HUES48 (cell line): ENCODE results near the gene CDKN1C.

Experiments used
- H3K27ac ChIP-seq: one replicate; pipeline ENCODE4 v1.7.0; 2013; ENCODE audit warnings: low read depth, low read length, inconsistent platforms
- H3K27me3 ChIP-seq: 2 replicates; pipeline ENCODE4 v1.6.1; 2013; ENCODE audit warnings: mild to moderate bottlenecking, low read length; ENCODE audit not compliant: control insufficient read depth, insufficient read depth
- H3K36me3 ChIP-seq: 2 replicates; pipeline ENCODE4 v1.6.1; 2013; ENCODE audit warnings: low read length; ENCODE audit not compliant: control insufficient read depth, insufficient read depth
- H3K4me1 ChIP-seq: 2 replicates; pipeline ENCODE4 v1.6.1; 2013; ENCODE audit warnings: mild to moderate bottlenecking, low read length; ENCODE audit not compliant: control insufficient read depth, insufficient read depth
- H3K4me3 ChIP-seq: 2 replicates; pipeline ENCODE4 v1.5.1; 2013; ENCODE audit warnings: mild to moderate bottlenecking, low read depth, low read length
- H3K9ac ChIP-seq: 2 replicates; pipeline ENCODE4 v1.6.1; 2013; ENCODE audit warnings: mild to moderate bottlenecking, low read depth, low read length, moderate library complexity
- H3K9me3 ChIP-seq: 2 replicates; pipeline ENCODE4 v1.6.1; 2013; ENCODE audit warnings: low read length; ENCODE audit not compliant: control insufficient read depth, insufficient read depth

The CDKN1C gene

DNA sequence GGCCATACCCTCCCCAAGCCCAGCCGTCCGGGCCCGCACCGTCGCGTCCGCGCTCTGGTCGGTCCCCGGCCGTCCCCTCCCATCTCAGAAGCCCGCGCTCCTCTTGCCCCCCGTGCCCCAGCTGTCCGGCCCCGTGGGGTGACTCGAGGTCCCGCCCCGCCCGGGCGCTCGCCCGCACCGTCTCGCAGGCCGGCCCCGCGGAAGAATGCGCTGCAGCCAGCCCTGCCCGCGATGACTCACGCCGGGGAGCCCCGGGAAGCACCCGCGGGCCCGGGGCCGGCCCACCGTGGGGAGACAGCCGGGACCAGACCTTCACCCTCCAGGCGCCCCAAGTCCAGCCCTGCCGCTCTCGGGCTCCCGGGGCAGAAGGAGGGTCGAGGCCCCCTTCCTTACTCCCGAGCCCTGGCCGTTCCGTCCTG is 44.0 kb upstream of the CDKN1C start:
- H3K4me3 ChIP-seq: peak overlapping the region; percentile 47; the same call in 1 of the 2 replicates
- no peak overlapping the region for H3K9ac ChIP-seq
- H3K27ac ChIP-seq: peak overlapping the region; percentile 90
- peaks cover 39% of the 10 kb centered on the region for H3K27me3 ChIP-seq
- H3K4me1 ChIP-seq: peaks cover 4% of the 10 kb centered on the region; the same call in 1 of the 2 replicates
- no peaks in the 10 kb centered on the region for H3K36me3 ChIP-seq
- H3K9me3 ChIP-seq: no peaks in the 10 kb centered on the region

DNA sequence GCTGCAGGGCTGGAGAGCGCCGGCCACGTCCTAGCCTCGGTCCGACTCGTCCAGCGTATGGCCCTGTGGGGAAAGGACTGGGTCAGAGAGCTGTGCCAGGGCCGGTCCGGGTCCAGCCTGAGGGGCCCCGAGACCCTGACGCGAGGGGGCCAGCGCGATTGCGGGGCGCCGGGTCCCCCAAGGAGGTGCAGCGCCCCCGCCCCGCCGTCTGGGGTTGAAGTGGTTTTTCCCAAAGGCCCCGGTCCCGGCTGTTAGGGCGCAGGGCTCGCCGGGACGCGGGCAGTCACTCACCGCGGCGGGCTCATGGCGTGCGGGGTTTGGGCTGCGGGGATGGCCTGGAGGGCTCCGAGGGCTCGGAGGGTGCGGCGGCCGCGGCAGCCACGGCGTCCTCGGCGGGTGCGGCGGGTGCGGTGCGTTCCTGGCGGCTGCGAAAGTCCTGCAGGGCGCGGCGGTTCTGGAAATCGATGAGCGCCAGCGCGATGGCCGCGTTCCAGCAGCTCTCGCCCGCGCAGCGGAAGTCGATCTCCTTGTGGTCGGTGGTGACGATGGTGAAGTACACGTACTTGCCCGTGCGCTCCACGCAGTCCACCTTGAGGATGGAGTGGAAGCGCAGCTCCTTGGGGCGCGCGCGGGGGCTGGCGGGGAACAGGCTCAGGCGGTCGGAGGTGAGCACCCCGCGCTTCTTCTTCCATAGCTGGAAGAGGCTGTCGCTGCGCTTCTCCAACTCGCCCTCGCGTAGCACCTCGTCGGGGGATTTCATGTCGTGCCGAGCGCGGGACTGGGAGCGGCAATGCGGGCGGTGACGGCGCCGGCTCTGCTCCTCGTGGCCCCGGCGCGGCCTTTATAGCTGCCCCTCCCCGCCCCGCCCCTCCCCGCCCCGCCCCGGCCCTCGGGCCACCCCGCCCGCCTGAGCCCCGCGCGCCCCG is 43.3 kb upstream of the CDKN1C start, which contains the start of gene PHLDA2:
PHLDA2 (minus strand) TSS at position 816 of the 926 bp plus-strand sequence; CDS start at position 760, 56 bp downstream.
- H3K36me3 ChIP-seq: no peaks in the 10 kb centered on the region
- H3K4me3 ChIP-seq: peak within 1 kb of the TSS; percentile 66
- peaks cover 39% of the 10 kb centered on the region for H3K27me3 ChIP-seq
- H3K9ac ChIP-seq: peak within 1 kb of the TSS; percentile 24; the same call in 1 of the 2 replicates
- H3K9me3 ChIP-seq: no peaks in the 10 kb centered on the region
- H3K27ac ChIP-seq: peak within 1 kb of the TSS; percentile 90
- H3K4me1 ChIP-seq: peaks cover 4% of the 10 kb centered on the region; the same call in 1 of the 2 replicates

DNA sequence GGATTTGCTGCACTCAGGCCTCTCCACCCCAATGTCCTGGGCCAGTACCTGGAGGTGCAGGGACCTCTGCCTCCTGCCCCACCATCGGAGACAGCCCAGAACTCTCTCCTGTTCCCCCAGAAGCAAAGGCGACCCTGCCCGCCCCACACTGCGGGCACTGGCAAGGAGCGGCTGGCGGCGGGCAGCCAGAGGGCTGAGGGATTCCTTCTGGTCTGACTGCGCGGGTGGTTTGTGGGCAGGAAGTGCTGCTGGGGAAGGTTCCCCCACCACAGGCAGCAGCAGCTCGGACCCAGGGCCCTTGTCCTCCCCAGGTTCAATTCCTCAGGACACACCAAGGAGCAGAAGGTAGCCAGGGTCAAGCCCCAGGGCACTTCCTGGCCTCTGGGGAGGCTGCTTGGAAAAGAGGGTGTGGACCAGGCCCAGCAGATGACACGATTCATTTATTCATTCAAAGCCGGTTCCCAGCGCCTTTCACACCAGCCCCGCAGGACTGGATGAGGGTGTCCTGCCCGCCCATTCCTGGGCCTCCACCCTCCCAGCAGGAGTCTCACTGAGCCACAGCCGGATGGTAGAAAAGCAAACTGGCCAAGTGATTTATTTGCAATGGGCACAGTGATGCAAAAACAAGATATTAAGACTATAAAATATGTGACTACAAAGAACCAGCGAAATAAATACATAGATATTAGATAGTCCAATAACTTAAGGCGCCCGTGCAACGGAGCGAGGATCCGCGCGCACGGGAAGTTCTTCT is 42.5 kb upstream of the CDKN1C start:
- Histone ChIP-seq H3K9me3 (no peaks in the 10 kb centered on the region), H3K9ac (no peak overlapping the region), H3K4me3 (peak overlapping the region; percentile 66), H3K36me3 (no peaks in the 10 kb centered on the region), H3K4me1 (peaks cover 4% of the 10 kb centered on the region; the same call in 1 of the 2 replicates), H3K27me3 (peaks cover 39% of the 10 kb centered on the region), H3K27ac (no peak overlapping the region)

DNA sequence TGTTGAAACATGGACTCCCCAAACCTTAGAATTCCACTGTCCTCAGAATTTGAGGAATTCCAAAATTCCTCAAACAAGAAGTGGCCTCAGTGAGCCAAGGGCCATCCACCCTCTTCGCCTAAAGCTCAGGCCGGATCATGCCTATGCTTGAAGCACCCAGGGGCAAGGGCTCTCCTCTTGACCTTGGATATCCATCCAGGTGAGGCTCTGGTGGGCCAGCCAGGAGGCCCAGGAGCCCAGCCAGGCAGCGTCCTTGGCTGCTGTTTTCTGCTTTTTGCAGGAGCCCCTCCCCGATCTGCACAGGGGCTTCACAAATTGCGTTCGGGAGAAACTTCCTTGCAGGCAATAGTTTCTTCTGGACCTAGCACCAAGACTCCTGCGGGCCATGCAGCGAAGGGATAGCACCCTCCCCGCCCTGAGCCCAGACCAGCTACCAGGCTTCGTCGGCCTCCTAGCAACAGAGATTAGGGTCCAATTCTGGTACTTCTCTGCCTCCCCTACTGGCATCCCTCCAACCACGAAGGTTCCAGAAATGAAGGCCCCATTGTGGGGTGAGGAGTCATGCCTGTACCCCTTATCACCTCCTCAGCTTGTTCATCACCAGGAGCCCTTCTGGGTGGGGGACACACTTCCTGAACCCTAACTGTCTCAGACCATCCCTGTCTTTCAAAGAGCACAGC is 41.7 kb upstream of the CDKN1C start:
- H3K27me3 ChIP-seq: peaks cover 39% of the 10 kb centered on the region
- no peaks in the 10 kb centered on the region for H3K9me3 ChIP-seq
- no peaks in the 10 kb centered on the region for H3K36me3 ChIP-seq
- no peak overlapping the region for H3K4me3 ChIP-seq
- H3K27ac ChIP-seq: no peak overlapping the region
- peaks cover 4% of the 10 kb centered on the region; the same call in 1 of the 2 replicates for H3K4me1 ChIP-seq
- no peak overlapping the region for H3K9ac ChIP-seq

DNA sequence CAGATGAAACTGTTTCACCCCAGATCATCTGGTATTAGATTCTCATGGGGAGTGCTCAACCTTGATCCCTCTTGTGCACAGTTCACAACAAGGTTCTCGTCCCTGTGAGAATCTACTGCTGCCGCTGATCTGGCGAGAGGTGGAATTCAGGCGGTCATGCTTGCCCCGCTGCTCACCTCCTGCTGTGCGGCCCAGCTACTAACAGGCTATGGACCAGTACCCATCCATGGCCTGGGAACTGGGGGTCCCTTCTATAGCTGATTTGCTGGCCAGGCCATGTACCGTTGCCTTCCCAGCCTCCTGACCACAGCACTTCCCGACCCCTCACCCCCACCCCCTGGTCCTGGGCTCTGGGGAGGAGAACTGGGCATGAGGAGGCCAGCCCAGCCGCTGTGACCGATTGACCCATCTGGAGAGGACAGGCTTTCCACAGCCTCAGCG is 41.1 kb upstream of the CDKN1C start:
- Histone ChIP-seq H3K9ac (no peak overlapping the region), H3K9me3 (no peaks in the 10 kb centered on the region), H3K36me3 (no peaks in the 10 kb centered on the region), H3K4me3 (no peak overlapping the region), H3K27me3 (peaks cover 39% of the 10 kb centered on the region), H3K4me1 (peaks cover 4% of the 10 kb centered on the region; the same call in 1 of the 2 replicates), H3K27ac (no peak overlapping the region)

DNA sequence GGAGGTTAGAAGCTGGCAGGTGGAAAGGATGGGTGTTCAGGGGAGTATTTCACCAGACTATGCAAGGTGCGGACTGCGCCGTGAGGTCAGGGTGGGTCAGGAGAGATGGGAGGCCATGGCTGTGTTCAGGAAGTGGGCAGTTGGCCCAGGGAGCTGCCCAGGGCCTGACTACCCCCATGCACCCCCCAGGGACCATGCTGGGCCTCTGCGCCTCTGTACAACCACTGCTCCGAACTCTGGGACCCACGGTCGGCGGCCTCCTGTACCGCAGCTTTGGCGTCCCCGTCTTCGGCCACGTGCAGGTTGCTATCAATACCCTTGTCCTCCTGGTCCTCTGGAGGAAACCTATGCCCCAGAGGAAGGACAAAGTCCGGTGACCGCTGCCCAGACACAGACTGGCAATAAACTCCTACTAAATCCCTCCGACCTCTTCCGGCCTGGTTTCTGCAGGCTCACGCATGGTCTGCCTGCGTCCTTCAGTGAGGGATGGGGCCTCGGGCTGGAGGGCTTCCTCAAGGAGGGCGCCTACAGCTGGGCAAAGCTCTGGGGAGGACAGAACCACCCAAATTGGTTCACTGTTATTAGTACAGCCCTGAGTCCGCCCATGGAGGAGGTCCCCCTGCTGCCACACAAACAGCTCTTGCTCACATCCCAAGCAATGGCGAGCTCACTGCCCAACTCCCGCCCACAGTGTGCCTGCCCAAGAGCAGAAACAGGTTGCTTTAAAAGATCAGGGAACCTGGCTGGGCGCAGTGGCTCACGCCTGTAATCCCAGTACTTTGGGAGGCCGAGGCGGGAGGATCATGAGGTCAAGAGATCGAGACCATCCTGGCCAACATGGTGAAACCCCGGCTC is 39.5 kb upstream of the CDKN1C start:
- Histone ChIP-seq H3K4me1 (no peaks in the 10 kb centered on the region), H3K4me3 (no peak overlapping the region), H3K9me3 (no peaks in the 10 kb centered on the region), H3K27ac (no peak overlapping the region), H3K36me3 (no peaks in the 10 kb centered on the region), H3K9ac (no peak overlapping the region), H3K27me3 (peaks cover 37% of the 10 kb centered on the region)

DNA sequence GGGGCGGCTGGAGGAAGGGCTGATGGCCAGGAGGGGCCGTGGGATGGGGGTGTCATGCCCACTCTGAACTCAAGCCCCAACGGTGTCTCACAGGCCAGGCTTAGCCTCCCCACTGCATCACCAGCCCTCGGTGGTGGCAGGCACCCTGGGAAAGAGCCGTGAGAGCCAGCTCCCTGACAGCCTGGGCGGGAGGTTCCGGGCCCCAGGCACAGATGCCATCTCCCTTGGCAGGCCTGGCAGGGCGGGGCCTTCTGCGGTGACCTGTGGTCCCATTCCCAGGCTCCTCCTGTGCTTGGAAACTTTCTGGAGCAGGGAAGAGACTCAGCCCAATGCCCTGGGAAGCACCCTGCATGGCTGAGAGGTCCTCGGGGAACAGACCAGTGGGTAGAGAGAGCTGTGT is 38.8 kb upstream of the CDKN1C start:
- H3K9ac ChIP-seq: no peak overlapping the region
- H3K27ac ChIP-seq: no peak overlapping the region
- no peaks in the 10 kb centered on the region for H3K4me1 ChIP-seq
- H3K27me3 ChIP-seq: peaks cover 31% of the 10 kb centered on the region
- H3K9me3 ChIP-seq: no peaks in the 10 kb centered on the region
- no peak overlapping the region for H3K4me3 ChIP-seq
- no peaks in the 10 kb centered on the region for H3K36me3 ChIP-seq

DNA sequence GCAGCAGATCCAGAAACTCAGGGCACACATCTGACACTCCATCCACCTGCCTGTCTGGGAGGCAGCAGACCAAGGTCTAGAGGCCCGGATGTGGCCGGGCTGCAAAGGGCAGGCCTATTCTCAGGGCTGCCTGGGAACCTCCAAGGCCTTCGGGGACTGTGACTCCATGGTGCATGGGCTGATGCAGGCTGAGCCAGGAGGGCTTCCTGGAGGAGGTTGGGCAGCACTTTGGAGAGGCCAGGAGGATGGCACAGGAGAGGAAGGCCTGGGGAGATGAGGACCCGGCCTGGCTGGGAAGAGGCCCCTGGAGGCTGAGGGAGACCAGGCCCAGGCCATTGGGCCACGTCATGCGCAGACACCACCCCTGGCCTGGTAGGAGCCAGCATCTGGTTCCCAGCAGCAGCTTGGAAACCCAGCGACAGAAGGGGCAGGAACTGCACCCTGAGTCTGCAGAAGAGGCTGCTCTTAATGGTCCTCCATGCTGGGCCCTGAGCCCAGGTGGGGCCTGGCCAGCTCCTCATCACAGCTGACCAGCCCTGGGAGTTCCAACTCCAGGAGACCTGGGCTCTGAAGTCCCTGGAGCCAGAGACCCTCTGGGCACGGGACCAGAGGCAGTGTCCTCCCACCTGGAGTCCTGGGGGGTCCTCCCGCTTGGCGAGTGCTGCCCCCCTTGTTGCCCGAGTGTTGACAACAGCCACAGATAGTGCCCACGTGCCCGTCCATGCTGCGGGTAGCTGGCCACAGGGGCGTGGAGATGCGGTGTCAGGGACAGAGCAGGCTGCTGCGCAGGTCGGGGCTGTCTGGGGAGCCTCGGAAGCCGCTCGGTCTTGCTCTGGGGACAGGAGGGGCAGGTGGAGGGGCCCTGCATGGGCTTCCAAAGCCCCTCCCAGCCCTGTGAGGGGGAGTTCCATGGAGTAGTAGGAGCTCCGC is 38.1 kb upstream of the CDKN1C start:
- Histone ChIP-seq H3K9me3 (no peaks in the 10 kb centered on the region), H3K4me1 (no peaks in the 10 kb centered on the region), H3K27ac (no peak overlapping the region), H3K4me3 (no peak overlapping the region), H3K27me3 (peaks cover 25% of the 10 kb centered on the region), H3K36me3 (no peaks in the 10 kb centered on the region), H3K9ac (no peak overlapping the region)

DNA sequence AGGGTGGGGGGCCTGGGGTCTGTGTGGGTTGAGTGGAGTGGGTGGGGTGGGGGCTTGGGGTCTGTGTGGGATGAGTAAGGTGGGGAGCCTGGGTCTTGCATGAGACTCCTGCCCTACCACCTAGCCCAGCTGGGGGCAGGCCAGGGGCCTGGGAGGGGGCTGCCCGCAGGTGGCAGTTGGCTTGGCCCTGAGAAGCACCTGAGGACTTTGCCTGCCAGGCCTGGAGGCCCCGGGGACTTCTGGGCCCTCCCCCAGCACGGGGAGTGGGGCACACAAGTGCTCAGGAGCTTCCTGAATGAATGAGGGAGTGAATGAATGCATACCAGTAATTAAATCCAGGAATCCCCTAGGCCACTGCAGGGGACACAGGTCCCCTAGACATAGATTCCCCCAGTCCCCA is 37.1 kb upstream of the CDKN1C start:
- Histone ChIP-seq H3K27me3 (peaks cover 14% of the 10 kb centered on the region), H3K9me3 (no peaks in the 10 kb centered on the region), H3K4me3 (no peak overlapping the region), H3K4me1 (no peaks in the 10 kb centered on the region), H3K36me3 (no peaks in the 10 kb centered on the region), H3K27ac (no peak overlapping the region), H3K9ac (no peak overlapping the region)
